ENCODE results near the gene KRT16. TPM values are rescaled to one million over a fixed set of nuclear protein-coding genes. Genes with fewer than 3 reads are reported as not detected.
"Not testable (repeated sequence)": the region's sequence is repeated elsewhere in the genome, so short reads cannot be mapped to it uniquely, and the experiment has no call there.

KRT16 gene
- total RNA-seq, 1 donor from 2014 or later, result 0.40 TPM

GRCh38 chr17:41578538-41578937, 34.0 kb downstream of the KRT16 start:
- Mint-ChIP-seq H3K4me3 (no peak overlapping the region), H3K27ac (no peak overlapping the region), H3K27me3 (ENCODE audit: low read depth) (no peaks in the 10 kb centered on the region), H3K36me3 (no peaks in the 10 kb centered on the region), H3K9me3 (no peaks in the 10 kb centered on the region), H3K4me1 (peaks cover 4% of the 10 kb centered on the region)
- no peak for DNase-seq (ENCODE audit: low spot score in 2 of 2, unreplicated experiment in 2 of 2)
- TF ChIP-seq CTCF (IDR thresholded peaks at IDR 0.05; ENCODE audit: unreplicated experiment), result no peak

GRCh38 chr17:41576740-41577139, 35.8 kb downstream of the KRT16 start:
- not testable (repeated sequence) for DNase-seq (ENCODE audit: low spot score in 2 of 2, unreplicated experiment in 2 of 2); H3K36me3 Mint-ChIP-seq; H3K27me3 Mint-ChIP-seq (ENCODE audit: low read depth); H3K4me1 Mint-ChIP-seq; H3K9me3 Mint-ChIP-seq; H3K4me3 Mint-ChIP-seq; H3K27ac Mint-ChIP-seq

- Mint-ChIP-seq H3K27ac (no peak overlapping the region), H3K27me3 (ENCODE audit: low read depth) (peaks cover 8% of the 10 kb centered on the region), H3K9me3 (no peaks in the 10 kb centered on the region), H3K4me3 (no peak overlapping the region), H3K4me1 (peaks cover 4% of the 10 kb centered on the region), H3K36me3 (no peaks in the 10 kb centered on the region)
- DNase-seq (ENCODE audit: low spot score in 2 of 2, unreplicated experiment in 2 of 2), result no peak
- no peak for TF ChIP-seq CTCF (IDR thresholded peaks at IDR 0.05; ENCODE audit: unreplicated experiment)
Measured at GRCh38 chr17:41575336-41575735, 37.2 kb downstream of the KRT16 start.

GRCh38 chr17:41571561-41572434, 40.8 kb downstream of the KRT16 start, which contains the start of gene KRT9:
TSS of gene KRT9 (minus strand) at chr17:41572059. CDS start at chr17:41571992, 67 bp downstream.
- no peaks in the 10 kb centered on the region for H3K9me3 Mint-ChIP-seq
- no peak for TF ChIP-seq CTCF (IDR thresholded peaks at IDR 0.05; ENCODE audit: unreplicated experiment)
- H3K4me3 Mint-ChIP-seq, result no peak within 1 kb of the TSS
- H3K27ac Mint-ChIP-seq, result no peak within 1 kb of the TSS
- no peaks in the 10 kb centered on the region for H3K4me1 Mint-ChIP-seq
- DNase-seq (ENCODE audit: low spot score in 2 of 2, unreplicated experiment in 2 of 2), result no peak
- peaks cover 17% of the 10 kb centered on the region for H3K27me3 Mint-ChIP-seq (ENCODE audit: low read depth)
- H3K36me3 Mint-ChIP-seq, result no peaks in the 10 kb centered on the region

- H3K4me3 Mint-ChIP-seq, result no peak overlapping the region
Measured at GRCh38 chr17:41567317-41567716, 45.2 kb downstream of the KRT16 start.

More at GRCh38 chr17:41567317-41567716, 45.2 kb downstream of the KRT16 start:
- DNase-seq (ENCODE audit: low spot score in 2 of 2, unreplicated experiment in 2 of 2), result no peak
- Mint-ChIP-seq H3K36me3 (no peaks in the 10 kb centered on the region), H3K4me1 (peaks cover 8% of the 10 kb centered on the region), H3K27me3 (ENCODE audit: low read depth) (peaks cover 17% of the 10 kb centered on the region), H3K27ac (no peak overlapping the region), H3K9me3 (no peaks in the 10 kb centered on the region)
- TF ChIP-seq CTCF (IDR thresholded peaks at IDR 0.05; ENCODE audit: unreplicated experiment), result no peak

Measured in mesothelial cell of epicardium (in vitro differentiated cells).